ENCODE results near the gene HES1. TPM values are rescaled to one million over a fixed set of nuclear protein-coding genes. Genes with fewer than 3 reads are reported as not detected.

Gene HES1
- polyA plus RNA-seq, 1 donor from 2014 or later: 0.25 TPM

GRCh38 chr3:194095464-194095863, 40.5 kb upstream of the HES1 start:
- no peak overlapping the region for H3K4me3 ChIP-seq (ENCODE audit: low read length)
- H3K27ac ChIP-seq (ENCODE audit: low read length): no peak overlapping the region
- H3K27me3 ChIP-seq (ENCODE audit: insufficient read depth, low read depth, low read length): no peaks in the 10 kb centered on the region
- no peak overlapping the region for H2AFZ ChIP-seq (ENCODE audit: low read depth, low read length)
- TF ChIP-seq POLR2AphosphoS5 (IDR thresholded peaks at IDR 0.05) (no peak), RAD21 (conservative IDR thresholded peaks at IDR 0.05) (no peak), EP300 (conservative IDR thresholded peaks at IDR 0.05; ENCODE audit: poor library complexity, severe bottlenecking) (no peak), MXI1 (conservative IDR thresholded peaks at IDR 0.05; ENCODE audit: poor library complexity, severe bottlenecking) (no peak), CTCF (IDR thresholded peaks at IDR 0.05; ENCODE audit: poor library complexity, severe bottlenecking) (no peak), SMC3 (conservative IDR thresholded peaks at IDR 0.05; ENCODE audit: poor library complexity) (no peak), REST (IDR thresholded peaks at IDR 0.05; ENCODE audit: borderline replicate concordance) (no peak), TAF1 (IDR thresholded peaks at IDR 0.05; ENCODE audit: low read depth) (no peak), EZH2 (IDR thresholded peaks at IDR 0.05; ENCODE audit: borderline replicate concordance, insufficient read depth, low read length, poor library complexity, severe bottlenecking) (no peak)
- no peaks in the 10 kb centered on the region for H3K9me2 ChIP-seq (ENCODE audit: insufficient read depth, low read length)
- H4K20me1 ChIP-seq (ENCODE audit: insufficient read depth): no peaks in the 10 kb centered on the region
- no peaks in the 10 kb centered on the region for H3K9me3 ChIP-seq (ENCODE audit: low read length)
- no peaks in the 10 kb centered on the region for H3K79me2 ChIP-seq (replicated peaks; ENCODE audit: insufficient read depth, low read length)
- no peak overlapping the region for H3K9ac ChIP-seq (ENCODE audit: low read length)
- H3F3A ChIP-seq (ENCODE audit: insufficient read depth, low read length, poor library complexity, severe bottlenecking): no peaks in the 10 kb centered on the region
- H3K36me3 ChIP-seq (ENCODE audit: insufficient read depth, low read length): no peaks in the 10 kb centered on the region
- no peak overlapping the region for H3K4me2 ChIP-seq (ENCODE audit: low read length)

DNA sequence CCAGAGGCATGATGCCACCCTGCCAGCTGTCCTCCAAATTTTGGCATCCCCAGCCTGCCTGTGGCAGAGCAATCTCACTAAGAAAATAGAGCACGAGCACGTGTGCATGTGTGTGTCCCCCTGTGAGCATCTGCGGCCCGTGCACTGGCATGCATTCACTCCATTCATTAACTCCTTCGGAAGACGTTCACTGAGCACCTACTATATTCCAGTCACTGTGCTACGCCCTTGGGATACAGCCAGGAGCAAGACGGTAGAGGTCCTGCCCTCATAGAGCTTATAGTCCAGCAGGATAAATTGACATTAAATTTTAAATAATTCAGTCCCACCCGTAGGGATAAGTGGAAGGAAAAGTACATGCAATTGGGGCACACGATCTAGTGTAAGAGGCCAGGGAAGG, 40.0 kb upstream of the HES1 start:
- Histone ChIP-seq H3K9ac (ENCODE audit: low read length) (no peak overlapping the region), H3K36me3 (ENCODE audit: insufficient read depth, low read length) (no peaks in the 10 kb centered on the region), H3K27ac (ENCODE audit: low read length) (no peak overlapping the region), H3K9me2 (ENCODE audit: insufficient read depth, low read length) (no peaks in the 10 kb centered on the region), H4K20me1 (ENCODE audit: insufficient read depth) (no peaks in the 10 kb centered on the region), H3K4me3 (ENCODE audit: low read length) (no peak overlapping the region), H3F3A (ENCODE audit: insufficient read depth, low read length, poor library complexity, severe bottlenecking) (no peaks in the 10 kb centered on the region), H2AFZ (ENCODE audit: low read depth, low read length) (no peak overlapping the region), H3K4me2 (ENCODE audit: low read length) (no peak overlapping the region), H3K9me3 (ENCODE audit: low read length) (no peaks in the 10 kb centered on the region), H3K27me3 (ENCODE audit: insufficient read depth, low read depth, low read length) (no peaks in the 10 kb centered on the region), H3K79me2 (replicated peaks; ENCODE audit: insufficient read depth, low read length) (no peaks in the 10 kb centered on the region)
- TF ChIP-seq EZH2 (IDR thresholded peaks at IDR 0.05; ENCODE audit: borderline replicate concordance, insufficient read depth, low read length, poor library complexity, severe bottlenecking) (no peak), POLR2AphosphoS5 (IDR thresholded peaks at IDR 0.05) (no peak), EP300 (conservative IDR thresholded peaks at IDR 0.05; ENCODE audit: poor library complexity, severe bottlenecking) (no peak), CTCF (IDR thresholded peaks at IDR 0.05; ENCODE audit: poor library complexity, severe bottlenecking) (no peak), SMC3 (conservative IDR thresholded peaks at IDR 0.05; ENCODE audit: poor library complexity) (no peak), MXI1 (conservative IDR thresholded peaks at IDR 0.05; ENCODE audit: poor library complexity, severe bottlenecking) (no peak), RAD21 (conservative IDR thresholded peaks at IDR 0.05) (no peak), REST (IDR thresholded peaks at IDR 0.05; ENCODE audit: borderline replicate concordance) (no peak), TAF1 (IDR thresholded peaks at IDR 0.05; ENCODE audit: low read depth) (no peak)

Data from neural cell (in vitro differentiated cells).